D341Med (cell line): Measurements from ENCODE around the gene GJE1.
A peak's percentile ranks its signal among the peaks of the same experiment; 100 is the strongest.
"Not testable (repeated sequence)": the region's sequence is repeated elsewhere in the genome, so short reads cannot be mapped to it uniquely, and the experiment has no call there.

Experiments
- DNase-seq: peaks from one replicate; pipeline ENCODE4 v3.0.0; 2012; ENCODE audit warnings: low spot score

GJE1 gene, protein sequence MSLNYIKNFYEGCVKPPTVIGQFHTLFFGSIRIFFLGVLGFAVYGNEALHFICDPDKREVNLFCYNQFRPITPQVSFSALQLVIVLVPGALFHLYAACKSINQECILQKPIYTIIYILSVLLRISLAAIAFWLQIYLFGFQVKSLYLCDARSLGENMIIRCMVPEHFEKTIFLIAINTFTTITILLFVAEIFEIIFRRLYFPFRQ

DNA sequence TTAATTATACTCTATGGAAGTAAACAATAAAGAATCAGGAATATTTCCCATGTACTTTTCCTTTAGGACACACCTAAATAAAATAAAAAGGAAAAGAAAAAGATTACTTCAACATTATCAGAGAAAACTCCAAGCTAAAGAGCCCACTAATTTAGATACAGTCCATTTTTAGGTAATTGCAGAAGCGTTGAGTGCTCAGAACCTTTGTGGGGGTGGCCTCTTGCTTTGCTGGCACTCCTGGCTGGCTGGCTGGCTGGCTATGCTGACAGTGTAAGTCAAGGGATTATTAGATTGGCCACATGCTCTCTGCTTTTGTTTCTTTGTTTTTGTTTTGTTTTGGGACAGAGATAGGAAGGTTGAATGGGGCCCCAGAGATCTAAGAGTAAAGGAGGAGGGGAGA is at the start of gene GJE1:
TSS of gene GJE1 (plus strand) at position 301 of the 400 bp plus-strand sequence. CDS start 234 bp downstream, outside the sequence.
- DNase-seq = peak; percentile 24

DNA sequence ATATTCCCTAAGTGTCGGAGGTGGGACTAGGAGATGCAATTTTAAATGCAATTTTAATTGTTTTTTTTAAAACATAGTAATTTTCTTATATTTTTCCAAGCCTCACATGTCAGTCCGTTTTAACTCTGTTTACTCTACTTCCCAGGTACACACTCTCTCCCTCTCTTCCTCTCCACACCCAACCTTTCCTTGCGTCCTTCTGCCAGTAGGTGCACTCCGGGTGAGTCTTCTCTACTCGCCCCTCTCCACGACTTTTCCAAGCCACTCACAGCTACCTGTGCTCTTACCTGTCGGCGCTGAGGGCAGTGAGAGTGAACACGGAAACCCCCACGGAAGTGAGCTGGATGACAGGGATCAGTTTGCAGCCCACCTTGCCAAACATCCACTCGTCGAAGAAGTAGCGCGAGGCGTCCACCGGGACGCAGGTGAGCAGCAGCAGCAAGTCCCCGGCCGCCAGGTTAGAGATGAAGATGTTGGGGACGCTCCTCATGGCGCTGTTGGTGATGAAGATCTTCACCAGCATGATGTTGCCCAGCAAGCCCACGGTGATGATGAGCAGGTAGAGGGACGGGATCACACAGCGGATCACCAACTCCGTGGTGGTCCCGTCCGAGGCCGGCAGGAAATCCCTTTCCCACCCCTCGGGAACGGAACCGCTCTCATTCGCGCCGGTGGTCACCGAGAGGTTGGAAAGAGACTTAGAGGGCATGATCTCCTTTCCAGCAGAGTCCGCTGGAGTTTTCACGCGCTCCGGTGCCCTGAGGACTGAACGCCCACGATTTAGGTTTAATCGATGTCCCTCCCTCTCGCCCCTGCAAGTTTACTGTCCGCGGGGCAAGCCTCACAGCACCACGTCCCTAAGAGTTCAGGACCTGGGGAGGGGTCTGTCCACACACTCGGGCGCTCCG is 44.5 kb upstream of the GJE1 start:
- no peak for DNase-seq

DNA sequence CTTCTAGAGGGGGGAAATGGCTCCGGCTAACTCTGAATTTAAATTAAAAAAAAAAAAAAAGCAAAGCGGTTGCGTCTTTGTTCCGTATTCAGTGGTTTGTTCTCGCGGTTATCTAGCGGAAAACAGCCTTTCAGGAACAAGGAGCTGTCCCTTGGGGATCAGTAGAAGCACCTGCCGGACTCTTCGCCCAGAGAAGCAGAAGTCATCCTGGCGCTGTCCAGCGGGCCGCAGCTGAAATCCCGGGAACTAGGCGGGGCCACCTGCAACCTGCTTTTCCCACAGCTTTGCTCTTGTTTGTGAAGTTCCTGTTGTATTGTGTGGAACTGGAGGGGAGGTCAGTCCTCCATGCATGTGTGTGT is 43.9 kb upstream of the GJE1 start:
- DNase-seq = peak; percentile 37

DNA sequence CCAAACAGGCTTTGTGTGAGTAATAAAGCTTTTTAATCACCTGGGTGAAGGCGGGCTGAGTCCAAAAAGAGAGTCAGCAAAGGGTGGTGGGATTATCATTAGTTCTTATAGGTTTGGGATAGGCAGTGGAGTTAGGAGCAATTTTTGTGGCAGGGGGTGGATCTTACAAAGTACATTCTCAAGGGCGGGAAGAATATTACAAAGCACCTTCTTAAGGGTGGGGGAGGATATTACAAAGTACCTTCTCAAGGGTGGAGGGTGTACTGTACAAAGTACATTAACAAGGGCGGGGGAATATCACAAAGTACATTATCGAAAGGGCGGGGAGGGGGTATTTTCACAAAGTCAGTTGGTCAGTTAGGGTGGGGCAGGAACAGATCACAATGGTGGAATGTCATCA is 27.9 kb upstream of the GJE1 start:
- DNase-seq = not testable (repeated sequence)

DNA sequence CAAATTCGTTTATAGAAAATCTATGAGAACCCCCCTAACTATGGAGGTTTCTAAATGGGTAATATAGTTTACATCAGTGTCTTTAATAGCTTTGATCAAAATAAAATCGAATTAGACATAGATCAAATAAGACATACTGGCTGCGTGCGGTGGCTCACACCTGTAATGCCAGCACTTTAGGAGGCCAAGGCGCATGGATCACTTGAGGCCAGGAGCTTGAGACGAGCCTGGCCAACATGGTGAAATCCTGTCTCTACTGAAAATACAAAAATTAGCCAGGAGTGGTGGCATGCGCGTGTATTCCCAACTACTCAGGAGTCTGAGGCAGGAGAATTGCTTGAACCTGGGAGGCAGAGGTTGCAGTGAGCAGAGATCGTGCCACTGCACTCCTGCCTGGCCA is 21.9 kb upstream of the GJE1 start:
- not testable (repeated sequence) for DNase-seq

DNA sequence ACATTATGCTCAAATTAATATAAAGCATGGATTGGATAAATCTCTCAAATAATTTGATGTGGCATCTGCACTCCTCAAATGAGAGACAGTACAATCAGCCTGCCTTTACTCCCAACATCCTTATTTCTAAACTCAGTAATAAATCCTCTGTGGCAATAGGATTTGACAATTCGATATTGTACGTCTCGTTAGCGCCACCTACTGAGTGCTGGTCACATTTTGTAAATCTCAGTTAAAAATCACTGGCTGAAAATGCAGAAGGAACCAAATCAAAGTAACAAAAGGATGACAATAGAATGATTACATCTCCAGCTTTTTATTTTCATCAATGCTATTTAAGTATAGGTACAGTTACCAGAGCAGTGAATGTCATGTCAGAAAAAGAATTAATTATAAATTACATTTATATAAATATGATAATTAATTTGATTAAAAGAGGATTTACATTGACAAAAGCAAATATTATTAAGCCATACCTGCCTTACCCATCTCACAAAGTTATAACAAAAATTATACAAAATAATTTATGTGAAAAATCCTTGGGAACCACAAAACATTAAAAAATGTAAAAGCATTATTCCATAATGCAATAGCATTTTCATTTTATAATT is 20.2 kb upstream of the GJE1 start:
- peak; percentile 55 for DNase-seq

DNA sequence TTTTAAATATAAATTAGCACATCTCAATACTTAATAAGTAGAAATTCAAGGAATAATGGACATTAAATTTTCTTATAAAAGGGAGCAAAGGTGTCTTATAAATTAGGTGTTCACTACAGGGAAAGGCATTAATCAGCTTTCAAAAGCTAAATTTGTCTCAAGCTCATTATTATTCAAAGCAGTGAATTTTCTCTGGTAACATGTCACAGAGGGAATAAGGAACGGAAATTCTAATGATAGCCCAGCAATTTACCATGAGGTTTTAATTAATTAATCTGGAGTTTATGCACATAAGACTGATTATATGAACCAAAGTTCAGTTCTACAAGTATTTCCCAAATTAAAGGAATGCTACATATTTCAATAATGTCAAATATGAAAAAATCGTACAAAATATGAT is 15.4 kb upstream of the GJE1 start:
- DNase-seq = no peak

DNA sequence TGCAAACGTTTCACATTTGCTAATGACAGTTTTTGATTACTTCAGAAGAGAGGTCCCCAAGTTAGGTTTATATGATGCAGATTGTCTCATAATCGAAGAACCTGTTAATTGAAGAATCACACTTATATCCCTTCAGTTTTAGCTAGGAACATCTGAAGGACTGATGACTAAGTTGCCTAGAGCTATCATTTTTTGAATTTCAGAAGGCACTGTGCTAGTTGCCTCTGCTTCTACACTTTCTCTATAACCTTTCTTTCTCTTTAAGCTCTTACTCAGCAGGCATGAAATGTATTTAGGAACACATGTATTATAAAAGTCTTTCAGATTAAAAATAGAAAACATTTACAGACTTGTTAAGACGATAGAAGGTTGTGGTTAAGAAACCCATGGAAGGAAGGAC is 14.4 kb upstream of the GJE1 start:
- DNase-seq = no peak

DNA sequence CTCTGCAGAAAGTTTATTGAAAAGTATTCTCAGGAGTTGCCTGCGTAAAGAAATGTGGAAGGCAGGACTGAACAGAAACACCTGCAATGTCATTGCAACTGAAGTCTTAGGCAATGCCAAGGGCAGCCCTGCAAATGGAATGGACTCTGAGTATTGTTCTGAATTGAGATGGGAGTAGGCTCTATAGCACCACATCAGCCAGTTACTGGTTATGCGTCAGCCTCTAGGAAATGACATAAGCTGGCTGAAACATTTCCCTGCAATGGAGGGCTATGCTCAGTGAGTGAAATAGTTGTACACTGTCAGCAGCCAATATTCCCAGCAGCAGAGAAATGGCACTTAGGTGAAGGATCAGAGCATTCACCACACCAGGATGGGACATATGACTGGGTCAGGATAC is 13.8 kb upstream of the GJE1 start:
- DNase-seq = no peak

DNA sequence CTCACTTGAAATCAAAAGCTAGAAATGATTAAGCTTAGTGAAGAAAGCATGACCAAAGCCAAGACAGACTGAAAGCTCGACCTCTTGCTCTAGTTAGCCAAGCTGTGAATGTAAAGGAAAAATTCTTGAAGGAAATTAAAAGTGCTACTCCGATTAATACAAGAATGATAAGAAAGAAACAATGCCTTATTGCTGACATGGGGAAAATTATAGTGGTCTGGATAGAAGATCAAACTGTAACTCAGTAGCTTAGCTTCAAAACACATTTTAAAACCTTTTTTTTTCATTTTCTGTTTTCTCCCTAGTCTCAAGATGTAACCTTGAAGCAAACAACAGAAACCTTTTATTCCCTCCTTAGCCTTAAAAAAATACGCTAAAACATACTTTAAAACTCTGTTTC is 11.4 kb upstream of the GJE1 start:
- DNase-seq = no peak

DNA sequence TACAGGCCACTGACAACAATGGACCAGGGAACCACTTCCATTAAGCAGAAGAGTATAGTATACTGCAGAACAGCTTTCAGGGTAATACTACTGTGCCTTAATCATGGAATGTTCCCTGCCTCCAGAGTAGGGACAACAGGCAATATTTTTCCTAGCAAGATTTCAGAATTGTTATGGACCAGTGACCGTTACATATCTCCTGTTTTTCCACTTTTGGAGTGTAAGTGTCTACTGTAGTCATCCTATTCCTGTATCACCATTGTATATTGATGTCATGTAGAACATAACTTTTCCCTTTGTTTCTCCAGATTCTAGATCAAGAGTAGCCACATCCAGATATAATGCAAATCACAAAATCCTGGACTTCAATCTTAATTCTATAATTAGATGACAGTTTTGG is 1.9 kb upstream of the GJE1 start:
- no peak for DNase-seq

DNA sequence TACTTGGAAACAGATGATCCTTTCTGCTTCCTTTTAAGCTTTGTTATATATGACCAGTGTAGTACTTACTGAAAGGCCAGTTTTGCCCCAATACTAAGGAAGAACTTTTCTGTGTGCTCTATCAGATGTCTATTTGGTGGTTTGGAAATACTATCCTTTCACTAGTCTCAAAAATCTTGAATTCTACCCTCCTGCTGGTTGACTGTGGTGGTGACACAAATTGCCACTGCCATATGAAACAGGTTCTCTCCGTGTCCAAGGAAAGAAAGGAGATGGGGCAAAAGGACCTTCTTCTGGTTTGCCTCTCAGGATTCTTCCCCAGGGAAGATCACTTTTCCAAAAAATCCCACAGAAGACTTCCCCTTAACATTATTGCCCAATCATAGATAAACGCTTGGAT is 6.2 kb downstream of the GJE1 start:
- no peak for DNase-seq

DNA sequence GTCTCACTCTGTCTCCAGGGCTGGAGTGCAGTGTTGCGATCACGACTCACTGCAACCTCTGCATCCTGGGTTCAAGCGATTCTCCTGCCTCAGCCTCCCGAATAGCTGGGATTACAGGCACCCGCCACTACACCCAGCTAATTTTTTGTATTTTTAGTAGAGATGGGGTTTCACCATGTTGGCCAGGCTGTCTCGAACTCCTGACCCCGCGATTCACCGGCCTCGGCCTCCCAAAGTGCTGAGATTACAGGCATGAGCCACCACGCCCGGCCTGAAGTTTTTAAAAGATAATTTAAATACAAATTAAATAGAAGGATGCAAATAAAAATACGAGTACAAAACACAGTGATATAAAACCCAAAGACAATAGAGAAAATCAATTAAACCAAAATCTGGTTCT is 8.8 kb downstream of the GJE1 start:
- DNase-seq = not testable (repeated sequence)

DNA sequence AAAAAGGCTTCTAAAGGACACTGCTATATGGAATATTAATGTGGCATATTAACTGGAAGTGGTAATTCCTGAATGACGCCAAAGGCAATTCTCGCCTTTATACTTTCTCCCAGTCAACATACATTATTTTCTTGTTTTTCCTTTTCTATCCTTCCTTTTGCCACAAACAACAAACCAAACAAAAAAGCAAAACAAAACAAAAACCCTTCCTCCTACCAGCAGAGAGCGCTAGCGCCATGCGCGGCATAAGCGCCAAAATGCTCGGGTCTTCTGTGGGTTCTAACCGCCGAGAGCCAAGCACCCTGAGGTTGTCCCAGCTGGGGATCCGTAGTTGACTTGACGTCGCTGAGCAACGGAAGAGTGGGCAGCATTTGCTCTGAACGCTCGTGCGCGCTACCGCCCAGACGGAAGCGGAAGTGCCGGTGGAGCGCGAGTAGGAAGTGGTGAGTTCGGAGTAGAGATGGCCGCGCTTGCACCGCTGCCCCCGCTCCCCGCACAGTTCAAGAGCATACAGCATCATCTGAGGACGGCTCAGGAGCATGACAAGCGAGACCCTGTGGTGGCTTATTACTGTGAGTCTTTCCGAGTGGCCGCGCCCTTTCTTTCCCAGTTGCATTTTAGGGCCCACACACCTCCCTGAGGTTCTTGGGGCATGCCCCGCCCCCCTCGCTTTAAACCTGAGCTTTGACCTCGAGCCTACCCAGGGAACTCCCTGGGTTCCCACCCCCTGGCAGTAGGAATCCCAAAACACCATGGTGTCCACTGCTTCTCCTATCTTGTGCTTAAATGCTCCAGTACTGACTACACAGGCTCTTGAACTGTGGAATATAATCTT is 14.3 kb downstream of the GJE1 start, which contains the start of the genes NMBR and VTA1:
TSS of gene NMBR (minus strand) at position 295 of the 835 bp plus-strand sequence. CDS start 58,464 bp downstream, outside the sequence.
TSS of gene VTA1 (plus strand) at position 436 of the 835 bp plus-strand sequence. CDS start at position 461, 25 bp downstream.
- peak; percentile 91 for DNase-seq

DNA sequence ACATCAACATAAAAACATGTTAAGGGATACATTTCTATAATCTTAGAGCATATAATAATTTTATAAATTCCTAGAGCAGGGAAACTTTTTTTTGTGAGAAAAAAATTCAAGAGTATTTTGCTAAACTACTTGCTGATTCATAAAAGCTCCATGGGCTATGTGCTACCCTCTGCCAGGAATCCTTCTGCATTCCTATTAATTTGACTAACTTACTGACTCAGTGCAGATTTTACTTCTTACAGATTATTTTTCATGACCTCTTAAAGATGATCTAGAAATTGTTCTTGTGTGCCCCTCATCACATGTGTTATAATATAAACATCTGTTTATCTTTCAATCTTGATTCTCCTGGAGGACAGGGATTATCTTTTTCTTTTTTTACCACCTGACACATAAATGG is 20.0 kb downstream of the GJE1 start:
- DNase-seq = no peak

DNA sequence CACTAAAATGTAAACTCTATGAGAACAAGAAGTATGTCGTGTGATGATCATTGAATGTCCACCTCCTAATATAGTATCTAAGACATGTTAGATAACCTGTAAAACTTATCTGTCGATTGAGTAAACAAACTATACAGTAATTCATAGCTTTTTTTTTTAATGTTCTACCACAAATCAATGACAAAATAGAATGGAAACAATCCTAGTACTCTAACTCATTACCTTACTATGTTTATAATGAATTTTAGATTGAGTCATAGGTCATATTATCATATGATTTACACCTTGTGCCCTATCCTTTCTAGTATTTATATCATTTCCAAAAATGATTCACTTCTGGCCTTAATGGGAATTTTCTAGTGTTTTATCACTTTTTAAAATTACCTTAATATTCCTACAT is 20.5 kb downstream of the GJE1 start:
- no peak for DNase-seq

DNA sequence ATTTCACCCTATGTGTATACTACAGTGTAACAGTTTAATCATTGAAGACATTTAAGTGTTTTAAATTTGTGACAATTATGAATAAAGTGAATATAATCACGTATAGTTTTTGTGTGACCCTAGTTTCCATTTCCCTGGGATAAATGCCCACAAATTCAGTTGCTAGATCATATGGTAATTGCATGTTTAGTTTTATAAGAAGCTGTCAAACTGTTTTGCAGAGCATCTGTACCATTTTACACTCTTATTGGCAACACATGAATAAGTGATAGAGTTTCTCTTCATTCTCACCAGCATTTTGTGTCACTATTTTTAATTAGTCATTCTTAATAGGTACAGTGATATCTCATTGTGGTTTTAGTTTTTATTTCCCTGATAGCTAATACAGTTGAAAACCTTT is 21.6 kb downstream of the GJE1 start:
- DNase-seq = no peak

DNA sequence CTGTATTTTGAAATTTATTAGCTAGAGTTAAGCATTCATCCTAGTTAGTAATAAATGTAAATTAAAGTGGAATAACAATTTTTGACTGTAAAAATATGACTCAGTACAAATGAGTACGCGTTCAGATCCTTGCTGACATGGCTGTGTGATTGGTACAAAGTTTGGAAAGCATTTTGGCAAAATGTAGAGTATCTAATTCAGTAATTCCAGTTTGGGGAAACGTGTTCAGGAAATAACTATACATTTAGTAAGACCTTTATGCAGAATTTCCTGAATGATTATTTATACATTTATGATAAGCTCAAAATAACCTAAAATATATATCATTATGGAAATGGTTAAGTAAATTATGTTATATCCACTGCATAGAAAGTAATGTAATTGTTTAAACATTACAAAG is 22.4 kb downstream of the GJE1 start:
- no peak for DNase-seq

DNA sequence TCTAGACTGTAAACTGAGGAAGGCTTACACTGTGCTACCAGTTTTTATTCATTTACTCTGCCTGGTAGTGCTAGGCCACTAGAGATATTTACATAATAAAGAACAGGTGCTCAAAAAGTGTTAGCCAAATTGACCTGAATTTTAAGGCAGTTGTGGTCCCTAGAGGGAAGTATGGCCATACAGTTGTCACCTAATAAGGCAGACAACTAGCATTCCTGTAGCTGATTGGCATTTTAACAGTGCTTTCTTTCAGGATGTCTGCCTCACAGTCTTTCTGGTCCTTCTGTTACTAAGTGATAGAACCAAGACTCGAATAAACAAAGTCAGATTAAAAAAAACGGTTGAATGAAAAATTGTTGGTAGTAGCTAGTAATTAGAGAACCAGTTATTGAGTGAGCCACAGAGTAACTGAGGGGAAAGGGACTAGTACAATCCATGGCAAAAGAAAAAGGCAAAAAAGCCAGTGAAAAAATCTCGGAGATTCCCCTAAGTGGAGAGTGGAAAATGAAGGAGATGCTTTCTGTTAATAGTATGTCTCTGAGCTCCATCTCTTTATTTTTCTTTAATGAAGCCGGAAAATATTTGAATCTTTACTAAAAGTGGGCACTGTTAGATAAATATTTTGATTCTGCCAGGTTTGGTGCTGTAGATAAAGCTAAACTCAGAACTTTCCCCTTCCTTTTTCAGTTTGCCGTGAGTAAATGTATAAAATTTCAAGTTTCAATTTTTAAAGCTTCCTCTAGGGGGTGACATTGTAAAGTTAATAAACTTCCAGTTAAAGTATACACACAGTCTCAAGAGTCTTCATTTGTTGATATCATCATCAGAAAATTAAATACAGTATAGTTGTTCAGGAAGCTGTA is 23.4 kb downstream of the GJE1 start:
- DNase-seq = peak; percentile 22

DNA sequence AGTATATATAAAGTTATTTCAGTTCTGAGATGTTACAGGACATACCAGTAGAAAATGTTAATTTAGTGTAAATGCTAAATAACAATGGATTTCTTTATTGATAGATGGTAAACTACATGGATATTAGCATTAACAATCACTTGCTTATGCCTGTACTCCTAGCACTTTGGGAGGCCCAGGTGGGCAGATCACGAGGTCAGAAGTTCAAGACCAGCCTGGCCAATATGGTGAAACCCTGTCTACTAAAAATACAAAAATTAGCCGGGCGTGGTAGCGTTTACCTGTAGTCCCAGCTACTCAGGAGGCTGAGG is 24.0 kb downstream of the GJE1 start:
- DNase-seq = not testable (repeated sequence)

DNA sequence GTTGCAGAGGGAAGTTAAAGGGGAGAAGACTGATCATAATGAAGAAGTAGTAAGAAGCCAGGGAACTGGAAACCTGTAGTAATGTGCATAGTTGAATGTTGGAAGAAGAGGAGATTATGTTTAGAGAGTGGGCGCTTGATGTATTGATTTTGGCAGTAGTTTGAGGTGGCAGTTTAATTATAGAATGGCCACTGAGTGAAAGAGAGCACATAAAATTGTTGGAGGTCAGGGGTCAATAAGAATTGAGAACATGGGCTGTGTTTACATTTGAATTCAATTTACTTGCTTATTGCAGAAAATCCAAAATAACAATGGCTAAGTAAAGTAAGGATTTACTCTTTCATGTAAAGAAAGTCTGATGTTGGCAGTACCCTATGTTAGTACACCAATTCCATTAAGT is 30.1 kb downstream of the GJE1 start:
- no peak for DNase-seq
